Prostate gland (tissue), 2 donors: ENCODE results near the gene CELF2. TPM values are rescaled to one million over a fixed set of nuclear protein-coding genes. Genes with fewer than 3 reads are reported as not detected.
A peak's percentile ranks its signal among the peaks of the same experiment; 100 is the strongest.

Experiments
- DNase-seq: peaks from one replicate; pipeline ENCODE4 v3.0.0-alpha.2; 2019; ENCODE audit warnings: low spot score
- H3K27ac ChIP-seq, 2 donors: fragments of 200-600 bp; sonication (generic); 2 replicates each; pipeline ENCODE4 v1.5.1; 2017 to 2019
- H3K27me3 ChIP-seq: fragments of 200-600 bp; sonication (generic); replicated peaks from 2 replicates; pipeline ENCODE4 v1.5.1; 2019; ENCODE audit not compliant: insufficient read depth
- H3K36me3 ChIP-seq, 2 donors: fragments of 200-600 bp; sonication (generic); 1 replicate in 1 of 2; 2 replicates in 1 of 2; pipeline versions ENCODE4 v1.5.1 to v1.8.1; 2017 to 2019
- H3K4me1 ChIP-seq: fragments of 200-600 bp; sonication (generic); replicated peaks from 2 replicates; pipeline ENCODE4 v1.5.1; 2019
- H3K4me3 ChIP-seq, 2 donors: fragments of 200-600 bp; sonication (generic); 2 replicates each; pipeline ENCODE4 v1.5.1; 2017 to 2019
- H3K9me3 ChIP-seq: fragments of 200-600 bp; sonication (generic); 2 replicates; pipeline ENCODE4 v1.5.1; 2017
- POLR2A ChIP-seq: fragments of 450-650 bp; IDR thresholded peaks from one replicate; pipeline ENCODE4 v1.6.1; 2016; ENCODE audit warnings: antibody characterized with exemption, mild to moderate bottlenecking
- POLR2AphosphoS5 ChIP-seq: sonication (generic); formaldehyde crosslinking; IDR thresholded peaks from one replicate; pipeline ENCODE4 v1.6.1; 2017; ENCODE audit warnings: antibody characterized with exemption
- WGBS: methylation state at CpG from one replicate; pipeline ENCODE4 v1.1.5; 2018; 5-methylcytosine and 5-hydroxymethylcytosine counted together
- intact Hi-C: fragments of 100-400 bp; cut with DNase I; formaldehyde crosslinking; loops from one replicate; pipeline ENCODE4 v1.14.2; 2022
- total RNA-seq, 2 donors: library from RNA; depleted of rRNA; stranded (reverse); fragments of >200 nt; gene quantifications; one replicate each; pipeline ENCODE4 v1.1.0, GENCODE V29; 2016
- TF ChIP-seq, protein P1 (sequence below), 4 experiments: fragments of 200-600 bp in 2 of 4; fragments of 450-650 bp in 2 of 4; sonication (generic) in 2 of 4; IDR thresholded peaks; 1 replicate in 3 of 4; 2 replicates in 1 of 4; pipeline ENCODE4 v1.5.1; 2016 to 2019; ENCODE audit warnings: antibody characterized with exemption in 4 of 4, mild to moderate bottlenecking in 2 of 4, moderate library complexity in 2 of 4

Gene CELF2
- total RNA-seq, 2 donors from 2014 or later, result 19.2 to 43.2 TPM

DNA sequence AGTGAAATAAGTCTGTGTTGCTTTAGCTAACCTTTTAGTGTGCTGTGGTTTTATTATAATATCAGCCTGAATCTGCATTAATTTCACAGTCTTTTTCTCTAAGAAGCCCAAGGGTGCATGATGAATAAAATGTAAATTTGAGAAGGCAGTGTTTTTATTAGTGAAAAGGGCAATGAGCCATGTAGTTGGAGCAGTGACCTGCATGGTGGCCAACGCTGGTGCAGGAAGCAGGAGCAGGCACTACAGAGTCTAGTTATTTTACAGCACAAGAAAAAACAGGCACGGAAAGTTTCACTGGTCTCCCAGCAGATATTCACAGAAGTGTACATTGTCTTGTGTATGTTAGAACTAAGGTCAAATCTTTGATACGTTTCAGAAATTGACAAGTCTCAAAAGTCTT is 247.8 kb downstream of the CELF2 start:
- no peak overlapping the region for H3K27ac ChIP-seq
- no peaks in the 10 kb centered on the region for H3K4me1 ChIP-seq
- TF ChIP-seq POLR2A, result no peak
- TF ChIP-seq, protein P1, sequence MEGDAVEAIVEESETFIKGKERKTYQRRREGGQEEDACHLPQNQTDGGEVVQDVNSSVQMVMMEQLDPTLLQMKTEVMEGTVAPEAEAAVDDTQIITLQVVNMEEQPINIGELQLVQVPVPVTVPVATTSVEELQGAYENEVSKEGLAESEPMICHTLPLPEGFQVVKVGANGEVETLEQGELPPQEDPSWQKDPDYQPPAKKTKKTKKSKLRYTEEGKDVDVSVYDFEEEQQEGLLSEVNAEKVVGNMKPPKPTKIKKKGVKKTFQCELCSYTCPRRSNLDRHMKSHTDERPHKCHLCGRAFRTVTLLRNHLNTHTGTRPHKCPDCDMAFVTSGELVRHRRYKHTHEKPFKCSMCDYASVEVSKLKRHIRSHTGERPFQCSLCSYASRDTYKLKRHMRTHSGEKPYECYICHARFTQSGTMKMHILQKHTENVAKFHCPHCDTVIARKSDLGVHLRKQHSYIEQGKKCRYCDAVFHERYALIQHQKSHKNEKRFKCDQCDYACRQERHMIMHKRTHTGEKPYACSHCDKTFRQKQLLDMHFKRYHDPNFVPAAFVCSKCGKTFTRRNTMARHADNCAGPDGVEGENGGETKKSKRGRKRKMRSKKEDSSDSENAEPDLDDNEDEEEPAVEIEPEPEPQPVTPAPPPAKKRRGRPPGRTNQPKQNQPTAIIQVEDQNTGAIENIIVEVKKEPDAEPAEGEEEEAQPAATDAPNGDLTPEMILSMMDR (IDR thresholded peaks at IDR 0.05), result no peak
- TF ChIP-seq POLR2AphosphoS5, result no peak
- WGBS, result 58% methylated on average over 3 of the region's 3 CpGs
- DNase-seq, result no peak
- H3K27me3 ChIP-seq, result no peaks in the 10 kb centered on the region
- intact Hi-C loops, result loop anchor here (10.0 kb wide), 1 partner anchor 471 kb away; no protein-coding TSS in a partner anchor
- H3K9me3 ChIP-seq, result no peaks in the 10 kb centered on the region
- no peak overlapping the region for H3K4me3 ChIP-seq
- no peaks in the 10 kb centered on the region for H3K36me3 ChIP-seq

DNA sequence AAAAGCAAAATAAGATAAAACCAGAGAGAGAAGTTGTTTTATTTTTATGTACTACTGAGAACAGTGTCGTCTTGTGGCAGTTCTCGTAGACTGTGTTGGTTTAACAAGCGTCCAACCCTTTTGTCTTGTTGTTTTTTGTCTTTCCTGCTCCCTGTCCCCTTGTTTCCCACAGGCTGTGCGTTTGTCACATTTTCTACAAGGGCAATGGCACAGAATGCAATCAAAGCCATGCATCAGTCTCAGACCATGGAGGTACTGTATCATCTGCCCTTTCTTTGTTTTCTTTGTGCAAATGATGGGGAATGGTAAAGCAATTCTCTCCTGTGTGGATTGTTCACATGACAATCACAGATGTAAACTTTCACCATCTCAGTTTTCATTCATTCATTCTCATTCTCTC is 248.8 kb downstream of the CELF2 start:
- no peak overlapping the region for H3K27ac ChIP-seq
- H3K9me3 ChIP-seq, result no peaks in the 10 kb centered on the region
- intact Hi-C loops, result loop anchor here (10.0 kb wide), 1 partner anchor 472 kb away; no protein-coding TSS in a partner anchor
- WGBS, result 74% methylated on average over 4 of the region's 4 CpGs
- H3K4me3 ChIP-seq, result no peak overlapping the region
- no peaks in the 10 kb centered on the region for H3K36me3 ChIP-seq
- no peaks in the 10 kb centered on the region for H3K4me1 ChIP-seq
- TF ChIP-seq, protein P1 (IDR thresholded peaks at IDR 0.05), result no peak
- TF ChIP-seq POLR2AphosphoS5 (no peak), POLR2A (no peak)
- no peak for DNase-seq
- H3K27me3 ChIP-seq, result no peaks in the 10 kb centered on the region

DNA sequence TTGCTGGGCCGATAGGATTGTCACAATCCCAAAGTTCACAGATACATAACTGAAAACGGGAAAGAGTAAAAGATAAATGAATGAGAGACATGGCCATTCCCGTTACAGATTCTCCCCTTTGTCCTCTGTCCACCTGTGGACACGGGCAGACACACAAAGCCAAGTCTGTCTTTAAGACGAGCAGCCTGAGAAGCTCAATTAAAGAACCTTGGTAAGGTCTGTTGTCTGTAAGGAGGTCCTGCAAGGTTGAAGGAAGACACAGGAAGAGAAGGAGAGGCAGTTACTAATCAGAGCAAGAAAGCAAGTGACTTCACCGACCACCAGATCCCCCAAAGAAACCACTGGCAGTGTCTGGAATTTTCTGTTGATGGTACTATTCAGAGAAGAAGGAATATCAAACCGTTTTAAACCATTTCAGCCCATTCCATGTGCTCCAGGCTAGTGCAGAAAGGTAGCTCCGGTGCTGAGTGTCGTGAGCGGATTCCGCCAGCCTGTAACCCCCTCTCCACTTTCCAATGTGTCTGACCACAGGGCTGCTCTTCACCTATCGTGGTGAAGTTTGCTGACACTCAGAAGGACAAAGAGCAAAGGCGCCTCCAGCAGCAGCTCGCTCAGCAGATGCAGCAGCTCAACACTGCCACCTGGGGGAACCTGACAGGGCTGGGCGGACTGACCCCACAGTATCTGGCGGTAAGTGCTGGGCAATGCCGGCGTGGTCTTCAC is 252.6 kb downstream of the CELF2 start:
- WGBS, result 45% methylated on average over 18 of the region's 18 CpGs
- Histone ChIP-seq H3K4me3 (no peak overlapping the region), H3K27ac (no peak overlapping the region), H3K36me3 (no peaks in the 10 kb centered on the region), H3K27me3 (no peaks in the 10 kb centered on the region), H3K9me3 (no peaks in the 10 kb centered on the region), H3K4me1 (no peaks in the 10 kb centered on the region)
- intact Hi-C loops, result loop anchor here (10.0 kb wide), 2 partner anchors 225 to 1935 kb away; no protein-coding TSS in a partner anchor
- peak; percentile 70 for DNase-seq
- TF ChIP-seq, protein P1 (IDR thresholded peaks at IDR 0.05), result peak; percentile 71 to 85 (median 80)
- TF ChIP-seq POLR2AphosphoS5 (no peak), POLR2A (no peak)

DNA sequence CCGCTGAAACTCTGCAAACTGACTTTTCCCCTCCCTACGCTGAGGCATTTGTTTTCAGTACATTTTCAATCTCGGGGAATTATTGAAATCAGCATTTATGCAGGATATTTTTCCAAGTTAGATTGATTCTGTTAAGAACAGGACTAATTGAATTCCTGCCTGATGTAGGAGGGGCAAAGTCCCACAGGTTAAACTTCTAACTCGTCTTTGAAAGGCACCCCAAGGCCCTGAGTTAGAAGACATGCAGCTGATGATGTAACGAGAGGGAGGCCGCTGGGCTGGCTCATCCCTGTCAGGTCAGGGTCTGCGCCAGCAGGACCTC is 253.1 kb downstream of the CELF2 start:
- intact Hi-C loops, result loop anchor here (10.0 kb wide), 2 partner anchors 226 to 1936 kb away; no protein-coding TSS in a partner anchor
- TF ChIP-seq POLR2A (no peak), POLR2AphosphoS5 (no peak)
- TF ChIP-seq, protein P1 (IDR thresholded peaks at IDR 0.05), result peak in 1 of 4 experiments; percentile 3
- Histone ChIP-seq H3K27ac (no peak overlapping the region), H3K4me3 (no peak overlapping the region), H3K36me3 (no peaks in the 10 kb centered on the region), H3K9me3 (no peaks in the 10 kb centered on the region), H3K4me1 (no peaks in the 10 kb centered on the region), H3K27me3 (no peaks in the 10 kb centered on the region)
- DNase-seq, result no peak
- 42% methylated on average over 7 of the region's 7 CpGs for WGBS

DNA sequence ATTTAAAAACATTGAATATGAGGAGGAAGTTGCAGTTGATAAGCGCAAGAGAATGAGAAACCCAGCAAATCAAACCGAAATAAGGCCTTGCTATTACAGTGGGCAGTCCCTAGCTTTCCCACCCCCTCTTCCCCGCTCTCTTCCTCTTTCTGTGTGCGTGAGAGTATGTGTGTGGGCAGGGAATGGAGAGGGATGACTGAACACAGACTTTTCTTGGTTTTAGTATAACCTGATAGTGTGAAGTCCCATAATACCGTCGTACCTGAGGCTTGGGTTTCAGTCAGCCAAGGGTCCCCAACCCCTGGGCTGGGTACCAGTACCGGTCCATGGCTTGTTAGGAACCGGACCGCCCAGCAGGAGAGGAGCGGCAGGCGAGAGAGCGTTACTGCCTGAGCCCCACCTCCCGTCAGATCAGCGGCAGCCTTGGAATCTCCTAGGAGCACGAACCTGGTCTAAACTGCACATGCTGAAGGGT is 255.3 kb downstream of the CELF2 start:
- no peaks in the 10 kb centered on the region for H3K9me3 ChIP-seq
- no peaks in the 10 kb centered on the region for H3K27me3 ChIP-seq
- H3K27ac ChIP-seq, result no peak overlapping the region
- no peak for TF ChIP-seq POLR2AphosphoS5
- no peak for TF ChIP-seq POLR2A
- TF ChIP-seq, protein P1 (IDR thresholded peaks at IDR 0.05), result no peak
- H3K4me1 ChIP-seq, result no peaks in the 10 kb centered on the region
- no peak overlapping the region for H3K4me3 ChIP-seq
- intact Hi-C loops, result loop anchor here (10.0 kb wide), 2 partner anchors 228 to 1938 kb away; no protein-coding TSS in a partner anchor
- no peaks in the 10 kb centered on the region for H3K36me3 ChIP-seq
- WGBS, result 96% methylated on average over 15 of the region's 15 CpGs
- DNase-seq, result no peak
